B cell (primary cell): ENCODE measurements around the gene FILIP1. TPM values are rescaled to one million over a fixed set of nuclear protein-coding genes. Genes with fewer than 3 reads are reported as not detected.

Experiments used
- ATAC-seq: fragments of 200-7000 bp; cut with Tn5 transposase; one replicate; pipeline ENCODE4 v1.10.0; 2021; ENCODE audit warnings: low read depth, mild to moderate bottlenecking, moderate number of reproducible peaks, moderate library complexity
- CTCF ChIA-PET: fragments of 350-600 bp; sonication (Branson Sonifier 250); formaldehyde crosslinking; loops from one replicate; lab custom pipeline; 2021; ENCODE audit warnings: antibody characterized with exemption, inconsistent platforms; lab: Charles Lee
- POLR2A ChIA-PET: fragments of 350-600 bp; sonication (Branson Sonifier 250); formaldehyde crosslinking; loops from one replicate; lab custom pipeline; 2021; ENCODE audit warnings: antibody characterized with exemption; lab: Charles Lee
- DNase-seq: peaks from one replicate; pipeline ENCODE4 v3.0.0; 2013
- H2AFZ ChIP-seq: 2 replicates; pipeline ENCODE4 v1.6.1; 2012; ENCODE audit warnings: mild to moderate bottlenecking, low read depth, low read length; ENCODE audit not compliant: insufficient read depth, poor library complexity, severe bottlenecking
- H3K27ac ChIP-seq, 2 donors: 1 replicate in 1 of 2; 2 replicates in 1 of 2; pipeline ENCODE4 v1.5.1; 2012 to 2013; ENCODE audit warnings: low read length in 2 of 2, mild to moderate bottlenecking in 2 of 2, moderate library complexity in 1 of 2
- H3K27me3 ChIP-seq, 4 experiments: fragments of 200-600 bp in 1 of 4; sonication (generic) in 1 of 4; replicated peaks in 1 of 4; 1 replicate in 2 of 4; 2 replicates in 2 of 4; pipeline versions ENCODE4 v1.6.1 to v1.7.0; 2013 to 2016; ENCODE audit warnings: low read length in 3 of 4, mild to moderate bottlenecking in 2 of 4, mixed read lengths in 1 of 4, moderate library complexity in 1 of 4; ENCODE audit not compliant: insufficient read depth in 4 of 4, control insufficient read depth in 3 of 4; ENCODE audit errors: control extremely low read depth in 1 of 4
- H3K36me3 ChIP-seq, 2 experiments: replicated peaks in 1 of 2; 1 replicate in 1 of 2; 2 replicates in 1 of 2; pipeline versions ENCODE4 v1.6.1 to v1.7.1; 2013; ENCODE audit warnings: low read length in 1 of 2; ENCODE audit not compliant: insufficient read depth in 2 of 2, control insufficient read depth in 1 of 2; ENCODE audit errors: control extremely low read depth in 1 of 2, extremely low read depth in 1 of 2
- H3K4me1 ChIP-seq, 2 donors: fragments of 200-600 bp in 1 of 2; sonication (generic) in 1 of 2; 1 replicate in 1 of 2; 2 replicates in 1 of 2; pipeline versions ENCODE4 v1.5.1 to v1.6.1; 2013 to 2017; ENCODE audit warnings: low read length in 2 of 2; ENCODE audit not compliant: control insufficient read depth in 2 of 2, insufficient read depth in 2 of 2
- H3K4me2 ChIP-seq: replicated peaks from 2 replicates; pipeline ENCODE3; 2012; ENCODE audit warnings: mild to moderate bottlenecking, low read depth, low read length; ENCODE audit not compliant: poor library complexity, severe bottlenecking
- H3K4me3 ChIP-seq, 5 experiments: fragments of 200-600 bp in 1 of 5; sonication (generic) in 1 of 5; 1 replicate in 3 of 5; 2 replicates in 2 of 5; pipeline versions ENCODE4 v1.5.1 to v1.7.0; 2011 to 2016; ENCODE audit warnings: low read length in 4 of 5, mild to moderate bottlenecking in 4 of 5, low read depth in 2 of 5, control low read depth in 1 of 5, moderate library complexity in 1 of 5; ENCODE audit not compliant: insufficient read depth in 1 of 5; ENCODE audit errors: control extremely low read depth in 1 of 5, extremely low read depth in 1 of 5
- H3K79me2 ChIP-seq: fragments of 200-600 bp; sonication (generic); one replicate; pipeline ENCODE4 v1.6.0; 2016; ENCODE audit warnings: low read length; ENCODE audit not compliant: control insufficient read depth, insufficient read depth
- H3K9ac ChIP-seq: fragments of 200-600 bp; sonication (generic); 2 replicates; pipeline ENCODE4 v1.6.1; 2017; ENCODE audit warnings: mild to moderate bottlenecking, low read length, moderate library complexity
- H3K9me3 ChIP-seq, 3 donors: one replicate each; pipeline versions ENCODE4 v1.6.1 to v1.7.1; 2013; ENCODE audit warnings: low read length in 2 of 3; ENCODE audit not compliant: control insufficient read depth in 2 of 3, insufficient read depth in 1 of 3; ENCODE audit errors: control extremely low read depth in 1 of 3
- H4K20me1 ChIP-seq: 2 replicates; pipeline ENCODE4 v1.6.0; 2012; ENCODE audit warnings: mild to moderate bottlenecking, low read length; ENCODE audit not compliant: insufficient read depth, control insufficient read depth, poor library complexity, severe bottlenecking
- H3K27ac Mint-ChIP-seq: one replicate; pipeline ENCODE4 v1.8.0; 2021; ENCODE audit warnings: mixed read lengths
- H3K27me3 Mint-ChIP-seq: one replicate; pipeline ENCODE4 v1.8.0; 2021; ENCODE audit warnings: mixed read lengths
- H3K4me1 Mint-ChIP-seq: one replicate; pipeline ENCODE4 v1.8.0; 2021; ENCODE audit warnings: mixed read lengths
- H3K4me3 Mint-ChIP-seq: one replicate; pipeline ENCODE4 v1.8.0; 2021; ENCODE audit warnings: mixed read lengths
- H3K9me3 Mint-ChIP-seq: one replicate; pipeline ENCODE4 v1.8.0; 2022; ENCODE audit warnings: mixed read lengths; ENCODE audit not compliant: insufficient read depth
- EZH2 ChIP-seq: IDR thresholded peaks from 2 replicates; pipeline ENCODE4 v1.6.1; 2012; ENCODE audit warnings: borderline replicate concordance, low read depth, mild to moderate bottlenecking, moderate library complexity, low read length; ENCODE audit not compliant: insufficient read depth, poor library complexity, severe bottlenecking
- WGBS: methylation state at CpG from one replicate; pipeline ENCODE4 v1.1.5; 2013; ENCODE audit warnings: missing lambda C conversion rate; ENCODE audit not compliant: insufficient coverage; 5-methylcytosine and 5-hydroxymethylcytosine counted together
- intact Hi-C: fragments of 100-400 bp; cut with micrococcal nuclease; formaldehyde crosslinking; loops from one replicate; pipeline ENCODE4 v1.10.0; 2022
- polyA plus RNA-seq: library from polyadenylated mRNA; depleted of rRNA; stranded (reverse); fragments of >200 nt; gene quantifications from 2 replicates; pipeline ENCODE4 v1.2.3, GENCODE V29; 2012
- total RNA-seq, 2 donors: library from RNA; stranded (reverse); fragments of 120-200 nt in 1 of 2; gene quantifications; 1 replicate in 1 of 2; 2 replicates in 1 of 2; pipeline versions ENCODE4 v1.2.3 to v1.2.4, GENCODE V29; 2013 to 2022
- TF ChIP-seq, protein P1 (sequence below): fragments of 200-600 bp; IDR thresholded peaks from one replicate; pipeline ENCODE4 v1.8.0; 2022; ENCODE audit warnings: antibody characterized with exemption, mild to moderate bottlenecking

FILIP1 gene
- total and polyA plus RNA-seq, 2 donors (not counting 1 experiment from before 2014, with no cell fraction given), result not detected

DNA sequence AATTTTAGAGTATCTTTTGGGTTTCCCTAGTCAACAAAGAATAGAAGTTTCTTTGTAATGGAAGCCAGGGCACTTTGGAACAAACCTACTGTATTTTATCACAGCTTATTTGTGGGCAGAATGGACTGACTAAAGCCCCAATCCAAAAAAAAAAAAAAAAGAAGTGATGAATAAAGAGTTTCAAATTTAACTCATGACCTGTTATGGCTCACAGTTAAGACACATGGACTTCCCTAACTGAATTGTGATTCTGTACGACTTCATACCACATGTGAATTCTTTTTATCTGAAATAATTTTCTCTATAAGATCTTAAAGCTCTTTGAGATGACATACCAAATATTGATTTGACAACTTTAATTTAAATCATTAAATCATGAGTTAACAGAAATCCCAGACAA is 77.2 kb downstream of the FILIP1 start:
- CTCF ChIA-PET, result no interaction called here

DNA sequence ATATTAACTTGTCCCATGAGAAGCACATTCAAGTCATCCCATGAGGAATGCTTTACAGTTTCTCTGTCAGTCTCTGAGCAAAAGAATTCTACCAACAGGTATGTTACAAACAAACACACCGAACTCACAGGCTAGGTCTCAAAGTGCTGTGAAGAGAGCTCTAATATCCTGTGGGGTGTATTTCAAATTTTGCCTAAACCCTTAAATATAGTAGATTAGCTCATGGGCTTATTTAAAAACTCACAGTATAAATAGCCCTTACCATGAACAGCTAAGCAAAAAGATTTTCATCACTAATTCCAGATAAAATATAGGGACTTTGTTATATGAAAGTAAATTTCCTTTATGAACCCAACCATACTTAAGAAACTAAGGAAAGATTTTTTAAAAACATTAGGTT is 77.8 kb downstream of the FILIP1 start:
- no peaks in the 10 kb centered on the region for H3K4me1 Mint-ChIP-seq
- TF ChIP-seq, protein P1, sequence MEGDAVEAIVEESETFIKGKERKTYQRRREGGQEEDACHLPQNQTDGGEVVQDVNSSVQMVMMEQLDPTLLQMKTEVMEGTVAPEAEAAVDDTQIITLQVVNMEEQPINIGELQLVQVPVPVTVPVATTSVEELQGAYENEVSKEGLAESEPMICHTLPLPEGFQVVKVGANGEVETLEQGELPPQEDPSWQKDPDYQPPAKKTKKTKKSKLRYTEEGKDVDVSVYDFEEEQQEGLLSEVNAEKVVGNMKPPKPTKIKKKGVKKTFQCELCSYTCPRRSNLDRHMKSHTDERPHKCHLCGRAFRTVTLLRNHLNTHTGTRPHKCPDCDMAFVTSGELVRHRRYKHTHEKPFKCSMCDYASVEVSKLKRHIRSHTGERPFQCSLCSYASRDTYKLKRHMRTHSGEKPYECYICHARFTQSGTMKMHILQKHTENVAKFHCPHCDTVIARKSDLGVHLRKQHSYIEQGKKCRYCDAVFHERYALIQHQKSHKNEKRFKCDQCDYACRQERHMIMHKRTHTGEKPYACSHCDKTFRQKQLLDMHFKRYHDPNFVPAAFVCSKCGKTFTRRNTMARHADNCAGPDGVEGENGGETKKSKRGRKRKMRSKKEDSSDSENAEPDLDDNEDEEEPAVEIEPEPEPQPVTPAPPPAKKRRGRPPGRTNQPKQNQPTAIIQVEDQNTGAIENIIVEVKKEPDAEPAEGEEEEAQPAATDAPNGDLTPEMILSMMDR, result no peak
- no peak for TF ChIP-seq EZH2
- H3K4me3 Mint-ChIP-seq, result no peak overlapping the region

More for the DNA sequence above, 77.2 kb downstream of the FILIP1 start:
- POLR2A ChIA-PET, result no interaction called here
- no peak for DNase-seq
- Mint-ChIP-seq H3K27me3 (peaks cover 15% of the 10 kb centered on the region), H3K27ac (no peak overlapping the region), H3K4me1 (no peaks in the 10 kb centered on the region), H3K4me3 (no peak overlapping the region), H3K9me3 (no peaks in the 10 kb centered on the region)
- no peak for TF ChIP-seq EZH2
- TF ChIP-seq, protein P1, result no peak
- intact Hi-C loops, result no loop called here
- H3K9me3 ChIP-seq, result no peaks in the 10 kb centered on the region
- no peak overlapping the region for H3K27ac ChIP-seq
- H2AFZ ChIP-seq, result no peak overlapping the region
- no peak overlapping the region for H3K4me3 ChIP-seq
- peaks cover 0 to 6% (median 1%) of the 10 kb centered on the region in 4 experiments for H3K27me3 ChIP-seq
- H3K79me2 ChIP-seq, result no peaks in the 10 kb centered on the region
- no peak overlapping the region for H3K9ac ChIP-seq
- no peak overlapping the region for H3K4me2 ChIP-seq
- no CpG with 5 or more reads among the region's 1 CpG for WGBS
- no peaks in the 10 kb centered on the region for H4K20me1 ChIP-seq
- H3K36me3 ChIP-seq, result no peaks in the 10 kb centered on the region
- ATAC-seq, result no peak
- H3K4me1 ChIP-seq, result no peaks in the 10 kb centered on the region

More for the DNA sequence above, 77.8 kb downstream of the FILIP1 start:
- no peak overlapping the region for H3K9ac ChIP-seq
- H2AFZ ChIP-seq, result no peak overlapping the region
- H3K27ac ChIP-seq, result no peak overlapping the region
- H3K4me3 ChIP-seq, result no peak overlapping the region
- no peak overlapping the region for H3K27ac Mint-ChIP-seq
- peaks cover 13% of the 10 kb centered on the region for H3K27me3 Mint-ChIP-seq
- intact Hi-C loops, result no loop called here
- no peaks in the 10 kb centered on the region for H3K4me1 ChIP-seq
- H3K27me3 ChIP-seq, result peaks cover 0 to 6% (median 1%) of the 10 kb centered on the region in 4 experiments
- CTCF ChIA-PET, result no interaction called here
- no peaks in the 10 kb centered on the region for H3K9me3 ChIP-seq
- no peaks in the 10 kb centered on the region for H4K20me1 ChIP-seq
- ATAC-seq, result no peak
- H3K79me2 ChIP-seq, result no peaks in the 10 kb centered on the region
- no peaks in the 10 kb centered on the region for H3K36me3 ChIP-seq
- POLR2A ChIA-PET, result no interaction called here
- peaks cover 2% of the 10 kb centered on the region for H3K9me3 Mint-ChIP-seq
- no peak for DNase-seq
- H3K4me2 ChIP-seq, result no peak overlapping the region
- no CpG with 5 or more reads among the region's 1 CpG for WGBS
